Fibroblast of lung (primary cell): ENCODE measurements around the gene CLEC2A.

ENCODE experiments used
- CTCF ChIP-seq, 2 donors: IDR thresholded peaks in 1 of 2; conservative IDR thresholded peaks in 1 of 2; 1 replicate in 1 of 2; 2 replicates in 1 of 2; pipeline ENCODE4 v1.5.1; 2011 to 2012; ENCODE audit warnings: low read length in 2 of 2, control low read depth in 1 of 2, inconsistent platforms in 1 of 2, low read depth in 1 of 2, mild to moderate bottlenecking in 1 of 2
- EZH2 ChIP-seq: IDR thresholded peaks from 2 replicates; pipeline ENCODE4 v1.5.1; 2012; ENCODE audit warnings: low read length, control low read depth, mild to moderate bottlenecking; ENCODE audit errors: missing control alignments

GRCh38 chr12:9869307-9870161 lies 62.6 kb downstream of the CLEC2A start, which contains the start of gene CLEC2B:
- no peak for TF ChIP-seq EZH2
- TF ChIP-seq CTCF (conservative IDR thresholded peaks at IDR 0.05 in 1 of 2, IDR thresholded peaks at IDR 0.05 in 1 of 2; ENCODE audit: low read depth in 1 of 2, low read length in 2 of 2): no peak
